ENCODE results near the gene VEGFC.

The VEGFC gene

GRCh38 chr4:176729489-176729888 is 63.2 kb downstream of the VEGFC start:
- TF ChIP-seq CTCF (IDR thresholded peaks at IDR 0.05; ENCODE audit: low read depth, low read length): no peak
- no peak for DNase-seq

GRCh38 chr4:176726803-176727202 is 65.9 kb downstream of the VEGFC start:
- no peaks in the 10 kb centered on the region for H3K36me3 ChIP-seq

More at GRCh38 chr4:176729489-176729888, 63.2 kb downstream of the VEGFC start:
- H3K9me3 ChIP-seq: no peaks in the 10 kb centered on the region
- no peaks in the 10 kb centered on the region for H3K27me3 ChIP-seq
- no peaks in the 10 kb centered on the region for H3K36me3 ChIP-seq
- no peak overlapping the region for H3K4me3 ChIP-seq (ENCODE audit: low read depth, low read length)
- no peaks in the 10 kb centered on the region for H3K4me1 ChIP-seq

GRCh38 chr4:176721459-176721858 is 71.3 kb downstream of the VEGFC start:
- TF ChIP-seq CTCF (IDR thresholded peaks at IDR 0.05; ENCODE audit: low read depth, low read length): no peak
- no peaks in the 10 kb centered on the region for H3K9me3 ChIP-seq
- H3K27me3 ChIP-seq: no peaks in the 10 kb centered on the region
- no peaks in the 10 kb centered on the region for H3K36me3 ChIP-seq
- H3K4me3 ChIP-seq (ENCODE audit: low read depth, low read length): no peak overlapping the region
- DNase-seq: no peak
- H3K4me1 ChIP-seq: no peaks in the 10 kb centered on the region

More at GRCh38 chr4:176726803-176727202, 65.9 kb downstream of the VEGFC start:
- no peak for DNase-seq
- no peak for TF ChIP-seq CTCF (IDR thresholded peaks at IDR 0.05; ENCODE audit: low read depth, low read length)
- Histone ChIP-seq H3K4me1 (no peaks in the 10 kb centered on the region), H3K9me3 (no peaks in the 10 kb centered on the region), H3K4me3 (ENCODE audit: low read depth, low read length) (no peak overlapping the region), H3K27me3 (no peaks in the 10 kb centered on the region)

DNA sequence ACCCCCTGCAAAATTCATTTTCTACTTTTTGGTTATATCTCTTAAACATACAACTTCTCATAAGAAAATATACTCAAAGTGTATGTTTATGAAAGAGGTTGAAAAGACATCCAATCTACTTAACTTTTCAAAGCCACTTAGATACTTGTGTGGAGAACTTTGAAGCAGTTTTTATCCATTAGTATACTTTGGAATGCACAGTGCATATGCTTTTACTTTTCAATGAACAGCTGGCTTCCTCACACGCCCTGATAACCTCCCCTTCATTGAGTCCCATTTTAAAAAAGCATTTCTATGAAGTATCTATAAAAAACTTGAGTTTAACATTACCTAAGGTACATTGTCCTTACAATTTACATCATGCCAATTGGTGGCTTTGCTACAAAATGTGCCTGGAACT is 73.8 kb downstream of the VEGFC start:
- H3K4me1 ChIP-seq: no peaks in the 10 kb centered on the region
- H3K4me3 ChIP-seq (ENCODE audit: low read depth, low read length): no peak overlapping the region
- H3K36me3 ChIP-seq: no peaks in the 10 kb centered on the region
- H3K9me3 ChIP-seq: no peaks in the 10 kb centered on the region
- no peak for DNase-seq
- no peaks in the 10 kb centered on the region for H3K27me3 ChIP-seq
- TF ChIP-seq CTCF (IDR thresholded peaks at IDR 0.05; ENCODE audit: low read depth, low read length): no peak

- H3K4me3 ChIP-seq (ENCODE audit: low read depth, low read length): no peak overlapping the region
- no peaks in the 10 kb centered on the region for H3K36me3 ChIP-seq
- no peak for DNase-seq
- no peaks in the 10 kb centered on the region for H3K27me3 ChIP-seq
- TF ChIP-seq CTCF (IDR thresholded peaks at IDR 0.05; ENCODE audit: low read depth, low read length): no peak
- no peaks in the 10 kb centered on the region for H3K4me1 ChIP-seq
- H3K9me3 ChIP-seq: no peaks in the 10 kb centered on the region
Observed at GRCh38 chr4:176717237-176717636, 75.5 kb downstream of the VEGFC start.

DNA sequence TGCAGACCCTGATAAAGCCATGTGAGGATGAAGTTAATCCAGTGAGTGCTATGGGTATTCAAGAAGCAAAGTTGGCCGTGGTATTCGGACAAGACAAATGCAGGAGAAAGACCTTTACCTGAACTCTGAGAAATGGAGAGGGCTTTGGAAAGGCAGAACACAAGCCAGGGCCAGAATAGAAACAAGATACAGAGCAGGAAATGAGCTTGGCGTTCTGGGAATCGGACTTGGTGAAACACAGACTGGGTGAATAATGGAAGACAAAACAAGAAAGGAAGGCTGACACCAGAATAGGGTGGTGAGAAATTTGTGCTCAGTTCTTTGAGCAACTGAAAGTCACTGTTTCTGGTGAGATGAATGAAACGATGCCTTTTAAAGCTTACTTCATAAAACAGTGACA is 83.3 kb downstream of the VEGFC start:
- Histone ChIP-seq H3K4me1 (no peaks in the 10 kb centered on the region), H3K9me3 (no peaks in the 10 kb centered on the region), H3K4me3 (ENCODE audit: low read depth, low read length) (no peak overlapping the region), H3K36me3 (no peaks in the 10 kb centered on the region), H3K27me3 (no peaks in the 10 kb centered on the region)
- TF ChIP-seq CTCF (IDR thresholded peaks at IDR 0.05; ENCODE audit: low read depth, low read length): no peak
- no peak for DNase-seq

Measured in BE2C (cell line).